Activated CD4-positive, alpha-beta T cell treated with anti-CD3 and anti-CD28 coated beads for 36 hours (primary cell): Measurements from ENCODE around the gene CDKL2. TPM values are rescaled to one million over a fixed set of nuclear protein-coding genes. Genes with fewer than 3 reads are reported as not detected.
A peak's percentile ranks its signal among the peaks of the same experiment; 100 is the strongest.
"Not testable (repeated sequence)": the region's sequence is repeated elsewhere in the genome, so short reads cannot be mapped to it uniquely, and the experiment has no call there.

Experiments used
- ATAC-seq: fragments of 200-7000 bp; cut with Tn5 transposase; one replicate; pipeline ENCODE4 v1.10.0; 2021; ENCODE audit warnings: mild to moderate bottlenecking, moderate library complexity
- CTCF ChIA-PET: fragments of 350-600 bp; sonication (Branson Sonifier 250); formaldehyde crosslinking; loops from one replicate; lab custom pipeline; 2021; ENCODE audit warnings: antibody characterized with exemption; lab: Charles Lee
- POLR2A ChIA-PET: fragments of 350-600 bp; sonication (Branson Sonifier 250); formaldehyde crosslinking; loops from one replicate; lab custom pipeline; 2021; ENCODE audit warnings: antibody characterized with exemption, inconsistent platforms; lab: Charles Lee
- DNase-seq: peaks from one replicate; pipeline ENCODE4 v3.0.0-alpha.2; 2020
- H3K27ac Mint-ChIP-seq: one replicate; pipeline ENCODE4 v1.8.0; 2021; ENCODE audit warnings: mixed read lengths
- H3K27me3 Mint-ChIP-seq: one replicate; pipeline ENCODE4 v1.8.0; 2021; ENCODE audit warnings: mixed read lengths
- H3K36me3 Mint-ChIP-seq: one replicate; pipeline ENCODE4 v1.8.0; 2021; ENCODE audit warnings: low read depth, mixed read lengths
- H3K4me1 Mint-ChIP-seq: one replicate; pipeline ENCODE4 v1.8.0; 2021; ENCODE audit warnings: mixed read lengths
- H3K4me3 Mint-ChIP-seq: one replicate; pipeline ENCODE4 v1.8.0; 2021; ENCODE audit warnings: mild to moderate bottlenecking, moderate library complexity, mixed read lengths
- H3K9me3 Mint-ChIP-seq: one replicate; pipeline ENCODE4 v1.8.0; 2021; ENCODE audit warnings: low read depth, mixed read lengths
- intact Hi-C, 2 experiments: fragments of 100-400 bp; cut with DNase I in 1 of 2; cut with micrococcal nuclease in 1 of 2; formaldehyde crosslinking; loops; one replicate each; pipeline versions ENCODE4 v1.14.2 to v1.15.1; 2022 to 2024; cut with DNase I, micrococcal nuclease
- total RNA-seq, 2 experiments: library from RNA; stranded (reverse); gene quantifications; one replicate each; pipeline ENCODE4 v1.2.3, GENCODE V29; 2021

The CDKL2 gene
- total RNA-seq, 2 experiments from 2014 or later = 0.62 to 0.91 TPM

- peak overlapping the region; percentile 56 for H3K4me3 Mint-ChIP-seq
- H3K9me3 Mint-ChIP-seq, intact Hi-C loops, DNase-seq, H3K27me3 Mint-ChIP-seq, ATAC-seq: not testable (repeated sequence)
- H3K4me1 Mint-ChIP-seq = peaks cover 71% of the 10 kb centered on the region
- POLR2A ChIA-PET = interaction anchor here (1.5 kb wide), 1 partner anchor 56 kb away, joined by 4 read pairs; the partner anchor contains the start of gene USO1
- H3K36me3 Mint-ChIP-seq = peaks cover 23% of the 10 kb centered on the region
- H3K27ac Mint-ChIP-seq = peak overlapping the region; percentile 90
- CTCF ChIA-PET = interaction anchor here (0.6 to 5.5 kb wide), 5 partner anchors 8 to 1243 kb away, joined by 3 to 27 read pairs (median 6); partner anchors contain the start of gene USO1
Observed at GRCh38 chr4:75667636-75668035, 37.3 kb upstream of the CDKL2 start.

DNA sequence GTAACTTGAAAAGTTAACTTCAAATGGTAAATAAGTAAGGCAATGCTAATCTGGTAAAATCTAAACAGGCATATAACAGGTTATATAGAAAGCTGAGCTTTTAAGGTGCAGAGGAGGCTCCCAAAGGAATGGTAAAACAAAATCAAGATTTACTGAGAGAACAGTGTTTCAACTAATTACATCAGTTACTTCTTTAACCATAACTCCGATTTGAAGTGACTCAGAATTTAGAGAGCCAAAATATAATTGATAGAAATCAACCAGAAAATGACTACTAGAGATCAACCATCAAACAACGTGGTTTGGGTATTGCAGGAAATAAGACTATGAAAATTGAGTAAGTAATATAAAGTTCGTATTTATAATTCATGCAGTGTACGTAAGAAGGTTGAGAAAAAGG, 36.0 kb upstream of the CDKL2 start:
- ChIA-PET CTCF (interaction anchor here (1.5 to 1.9 kb wide), 2 partner anchors 7 to 12 kb away, joined by 6 to 8 read pairs; no protein-coding TSS in a partner anchor), POLR2A (interaction anchor here (1.5 kb wide), 1 partner anchor 58 kb away, joined by 4 read pairs; the partner anchor contains the start of gene USO1)
- H3K36me3 Mint-ChIP-seq = peaks cover 22% of the 10 kb centered on the region
- intact Hi-C loops = no loop called here
- ATAC-seq (peak; percentile 61), DNase-seq (no peak)
- peak overlapping the region; percentile 90 for H3K27ac Mint-ChIP-seq
- H3K4me1 Mint-ChIP-seq = peaks cover 69% of the 10 kb centered on the region
- H3K27me3 Mint-ChIP-seq = no peaks in the 10 kb centered on the region
- no peaks in the 10 kb centered on the region for H3K9me3 Mint-ChIP-seq
- H3K4me3 Mint-ChIP-seq = peak overlapping the region; percentile 41

DNA sequence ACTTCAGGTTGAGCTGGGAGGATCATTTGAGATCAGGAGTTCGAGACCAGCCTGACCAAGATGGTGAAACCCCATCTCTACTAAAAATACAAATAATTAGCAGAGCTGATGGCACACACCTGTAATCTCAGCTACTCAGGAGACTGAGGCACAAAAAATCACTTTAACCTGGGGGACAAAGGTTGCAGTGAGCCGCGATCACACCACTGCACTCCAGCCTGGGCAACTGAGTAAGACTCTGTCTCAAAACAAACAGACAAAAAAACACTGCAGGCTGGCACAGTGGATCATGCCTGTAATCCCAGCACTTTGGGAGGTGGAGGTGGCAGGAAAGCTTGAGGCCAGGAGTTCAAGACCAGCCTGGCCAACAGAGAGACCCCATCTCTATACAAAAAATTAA, 34.3 kb upstream of the CDKL2 start:
- intact Hi-C loops, ATAC-seq, H3K27me3 Mint-ChIP-seq, H3K9me3 Mint-ChIP-seq, POLR2A ChIA-PET, DNase-seq, H3K4me3 Mint-ChIP-seq: not testable (repeated sequence)
- CTCF ChIA-PET = interaction anchor here (0.6 to 1.9 kb wide), 3 partner anchors 11 to 263 kb away, joined by 3 to 8 read pairs (median 3); no protein-coding TSS in a partner anchor
- H3K4me1 Mint-ChIP-seq = peaks cover 64% of the 10 kb centered on the region
- H3K36me3 Mint-ChIP-seq = peaks cover 24% of the 10 kb centered on the region
- peak overlapping the region; percentile 42 for H3K27ac Mint-ChIP-seq

- H3K4me1 Mint-ChIP-seq = peaks cover 56% of the 10 kb centered on the region
- H3K27ac Mint-ChIP-seq = peak overlapping the region; percentile 53
- no peaks in the 10 kb centered on the region for H3K27me3 Mint-ChIP-seq
- no peak for DNase-seq
- peaks cover 33% of the 10 kb centered on the region for H3K36me3 Mint-ChIP-seq
- intact Hi-C loops = no loop called here
- CTCF ChIA-PET = no interaction called here
- no peak overlapping the region for H3K4me3 Mint-ChIP-seq
- no peak for ATAC-seq
- H3K9me3 Mint-ChIP-seq = no peaks in the 10 kb centered on the region
- POLR2A ChIA-PET = no interaction called here
Observed at GRCh38 chr4:75662626-75663025, 32.3 kb upstream of the CDKL2 start.

GRCh38 chr4:75660491-75660890, 30.2 kb upstream of the CDKL2 start:
- no peak overlapping the region for H3K4me3 Mint-ChIP-seq
- peaks cover 54% of the 10 kb centered on the region for H3K4me1 Mint-ChIP-seq
- peaks cover 40% of the 10 kb centered on the region for H3K36me3 Mint-ChIP-seq
- POLR2A ChIA-PET = no interaction called here
- no peaks in the 10 kb centered on the region for H3K9me3 Mint-ChIP-seq
- CTCF ChIA-PET = interaction anchor here (0.6 to 2.2 kb wide), 5 partner anchors 7 to 63 kb away, joined by 3 to 6 read pairs (median 4); no protein-coding TSS in a partner anchor
- DNase-seq (no peak), ATAC-seq (no peak)
- no peaks in the 10 kb centered on the region for H3K27me3 Mint-ChIP-seq
- intact Hi-C loops = no loop called here
- H3K27ac Mint-ChIP-seq = no peak overlapping the region

GRCh38 chr4:75659512-75660031, 29.2 kb upstream of the CDKL2 start:
- peaks cover 56% of the 10 kb centered on the region for H3K4me1 Mint-ChIP-seq

GRCh38 chr4:75658876-75659275, 28.5 kb upstream of the CDKL2 start:
- ChIA-PET POLR2A (no interaction called here), CTCF (interaction anchor here (0.6 to 2.4 kb wide), 5 partner anchors 8 to 128 kb away, joined by 3 to 14 read pairs (median 6); partner anchors contain the start of gene USO1)
- H3K27ac Mint-ChIP-seq = no peak overlapping the region
- intact Hi-C loops = loop anchor here in 1 of 2 experiments (5.0 kb wide), 1 partner anchor 63 kb away; the partner anchor contains the start of gene USO1
- peaks cover 51% of the 10 kb centered on the region for H3K36me3 Mint-ChIP-seq
- no peaks in the 10 kb centered on the region for H3K9me3 Mint-ChIP-seq
- H3K27me3 Mint-ChIP-seq = no peaks in the 10 kb centered on the region
- H3K4me1 Mint-ChIP-seq = peaks cover 63% of the 10 kb centered on the region
- DNase-seq (no peak), ATAC-seq (no peak)
- no peak overlapping the region for H3K4me3 Mint-ChIP-seq

More at GRCh38 chr4:75659512-75660031, 29.2 kb upstream of the CDKL2 start:
- Mint-ChIP-seq H3K9me3 (no peaks in the 10 kb centered on the region), H3K27me3 (no peaks in the 10 kb centered on the region), H3K27ac (no peak overlapping the region), H3K4me3 (no peak overlapping the region), H3K36me3 (peaks cover 45% of the 10 kb centered on the region)
- ATAC-seq (no peak), DNase-seq (no peak)
- ChIA-PET POLR2A (no interaction called here), CTCF (interaction anchor here (0.6 to 2.4 kb wide), 7 partner anchors 8 to 151 kb away, joined by 3 to 14 read pairs (median 4); no protein-coding TSS in a partner anchor)
- intact Hi-C loops = loop anchor here in 1 of 2 experiments (5.0 kb wide), 1 partner anchor 63 kb away; the partner anchor contains the start of gene USO1

GRCh38 chr4:75655562-75655961, 25.2 kb upstream of the CDKL2 start:
- Mint-ChIP-seq H3K27ac (peak overlapping the region; percentile 75), H3K36me3 (peaks cover 48% of the 10 kb centered on the region), H3K9me3 (no peaks in the 10 kb centered on the region), H3K27me3 (no peaks in the 10 kb centered on the region), H3K4me1 (peaks cover 52% of the 10 kb centered on the region), H3K4me3 (no peak overlapping the region)
- POLR2A ChIA-PET = interaction anchor here (0.6 to 0.7 kb wide), 4 partner anchors 9 to 80 kb away, joined by 3 to 9 read pairs (median 6); partner anchors contain the start of gene USO1
- intact Hi-C loops = loop anchor here (1.0 to 5.0 kb wide), 7 partner anchors 17 to 69 kb away; partner anchors contain the start of genes USO1 (in 2 of the 2) and CDKL2 (in 1 of the 2)
- ATAC-seq = peak; percentile 91
- CTCF ChIA-PET = interaction anchor here (1.5 to 3.5 kb wide), 4 partner anchors 13 to 68 kb away, joined by 3 to 17 read pairs (median 12); partner anchors contain the start of gene USO1
- no peak for DNase-seq

GRCh38 chr4:75654905-75655304, 24.6 kb upstream of the CDKL2 start:
- ChIA-PET POLR2A (interaction anchor here (0.6 to 0.9 kb wide), 2 partner anchors 14 to 69 kb away, joined by 3 read pairs; partner anchors contain the start of gene USO1), CTCF (interaction anchor here (1.5 to 3.5 kb wide), 5 partner anchors 10 to 69 kb away, joined by 3 to 17 read pairs (median 9); partner anchors contain the start of gene USO1)
- ATAC-seq (peak; percentile 36), DNase-seq (no peak)
- peaks cover 52% of the 10 kb centered on the region for H3K36me3 Mint-ChIP-seq
- no peak overlapping the region for H3K4me3 Mint-ChIP-seq
- H3K27me3 Mint-ChIP-seq = no peaks in the 10 kb centered on the region
- H3K9me3 Mint-ChIP-seq = no peaks in the 10 kb centered on the region
- intact Hi-C loops = loop anchor here (1.0 to 5.0 kb wide), 7 partner anchors 17 to 69 kb away; partner anchors contain the start of genes USO1 (in 2 of the 2) and CDKL2 (in 1 of the 2)
- peaks cover 49% of the 10 kb centered on the region for H3K4me1 Mint-ChIP-seq
- H3K27ac Mint-ChIP-seq = peak overlapping the region; percentile 80

GRCh38 chr4:75653845-75654503, 23.6 kb upstream of the CDKL2 start:
- intact Hi-C loops = loop anchor here (2.0 kb wide), 3 partner anchors 23 to 55 kb away; partner anchors contain the start of gene CDKL2 (in 1 of the 2)
- Mint-ChIP-seq H3K4me3 (no peak overlapping the region), H3K27me3 (no peaks in the 10 kb centered on the region), H3K4me1 (peaks cover 46% of the 10 kb centered on the region), H3K36me3 (peaks cover 51% of the 10 kb centered on the region), H3K27ac (peak overlapping the region; percentile 80), H3K9me3 (no peaks in the 10 kb centered on the region)
- POLR2A ChIA-PET = interaction anchor here (0.6 to 0.9 kb wide), 2 partner anchors 15 to 74 kb away, joined by 3 read pairs; no protein-coding TSS in a partner anchor
- DNase-seq (no peak), ATAC-seq (no peak)
- CTCF ChIA-PET = interaction anchor here (0.7 to 3.5 kb wide), 8 partner anchors 10 to 287 kb away, joined by 3 to 17 read pairs (median 6); partner anchors contain the start of genes NAAA and USO1
